GM12878 (cell line): ENCODE measurements around the gene INPP5D. TPM values are rescaled to one million over a fixed set of nuclear protein-coding genes. Genes with fewer than 3 reads are reported as not detected.

Experiments
- ATAC-seq: fragments of 200-7000 bp; cut with Tn5 transposase; 3 replicates; pipeline ENCODE4 v1.9.1; 2020; ENCODE audit warnings: mild to moderate bottlenecking, moderate library complexity
- BruUV-seq: library from RNA; stranded (reverse); fragments of 400-500 nt; replicated peaks from 2 replicates; lab custom pipeline; 2021; lab: Mats Ljungman, UMichigan
- CTCF ChIA-PET: fragments of 300-600 bp; sonication (Branson Sonifier 250); formaldehyde crosslinking; extraction: SDS; loops from one replicate; lab custom pipeline; 2021; ENCODE audit warnings: inconsistent platforms; lab: Yijun Ruan, JAX
- POLR2A ChIA-PET: fragments of 350-600 bp; formaldehyde crosslinking; extraction: SDS; loops from one replicate; lab custom pipeline; 2021; ENCODE audit warnings: inconsistent platforms; lab: Charles Lee
- RAD21 ChIA-PET: fragments of 300-600 bp; sonication (Branson Sonifier 250); formaldehyde crosslinking; loops from one replicate; lab custom pipeline; 2023; ENCODE audit warnings: antibody characterized with exemption; ENCODE audit not compliant: unreplicated experiment; lab: Charles Lee
- SMC1A ChIA-PET: fragments of 300-600 bp; sonication (Branson Sonifier 250); formaldehyde crosslinking; loops from one replicate; lab custom pipeline; 2023; ENCODE audit not compliant: unreplicated experiment, uncharacterized antibody; lab: Charles Lee
- DNase-seq: peaks from one replicate; pipeline ENCODE4 v3.0.0-alpha.2; 2011; ENCODE audit warnings: low read depth, low spot score
- FAIRE-seq: peaks from 3 replicates; lab custom pipeline; 2011; peaks lifted over from hg19 to GRCh38; lab: Jason Lieb, UNC
- H2AFZ ChIP-seq: 2 replicates; pipeline ENCODE4 v1.6.0; 2011; ENCODE audit warnings: low read depth, low read length, control low read depth; ENCODE audit not compliant: control insufficient read depth
- H3K27ac ChIP-seq: 2 replicates; pipeline ENCODE4 v1.5.1; 2011; ENCODE audit warnings: control low read depth; ENCODE audit not compliant: control insufficient read depth, insufficient read depth
- H3K27me3 ChIP-seq, 2 experiments: replicated peaks in 1 of 2; 2 replicates each; pipeline versions ENCODE4 v1.6.0 to v1.6.1; 2011; ENCODE audit warnings: low read length in 1 of 2; ENCODE audit not compliant: control insufficient read depth in 2 of 2, insufficient read depth in 2 of 2
- H3K36me3 ChIP-seq, 2 experiments: 2 replicates each; pipeline ENCODE4 v1.5.1; 2011; ENCODE audit warnings: low read length in 1 of 2; ENCODE audit not compliant: control insufficient read depth in 2 of 2, insufficient read depth in 2 of 2
- H3K4me1 ChIP-seq: 2 replicates; pipeline ENCODE4 v1.6.1; 2011; ENCODE audit warnings: mild to moderate bottlenecking, low read length, moderate library complexity, mixed read lengths; ENCODE audit not compliant: control insufficient read depth, insufficient read depth
- H3K4me2 ChIP-seq: 2 replicates; pipeline ENCODE4 v1.6.0; 2011; ENCODE audit warnings: control low read depth; ENCODE audit not compliant: control insufficient read depth, insufficient read depth
- H3K4me3 ChIP-seq: fragments of 200-600 bp; sonication (generic); 2 replicates; pipeline ENCODE4 v1.5.1; 2016
- H3K79me2 ChIP-seq: 2 replicates; pipeline ENCODE4 v1.6.0; 2011; ENCODE audit warnings: low read length; ENCODE audit not compliant: control insufficient read depth, insufficient read depth
- H3K9ac ChIP-seq: 2 replicates; pipeline ENCODE4 v1.8.0; 2011; ENCODE audit warnings: low read length, control low read depth, mixed read lengths; ENCODE audit not compliant: control insufficient read depth, insufficient read depth
- H3K9me3 ChIP-seq: replicated peaks from 3 replicates; pipeline ENCODE4 v1.5.1; 2011; ENCODE audit warnings: mild to moderate bottlenecking, low read length; ENCODE audit not compliant: control insufficient read depth, insufficient read depth
- H4K20me1 ChIP-seq: 2 replicates; pipeline ENCODE4 v1.6.0; 2011; ENCODE audit not compliant: control insufficient read depth, insufficient read depth
- ETV6 ChIP-seq, 2 experiments: fragments of 450-650 bp in 1 of 2; IDR thresholded peaks in 1 of 2; conservative IDR thresholded peaks in 1 of 2; 2 replicates each; pipeline ENCODE4 v1.6.1; 2014; ENCODE audit warnings: antibody characterized with exemption in 1 of 2, borderline replicate concordance in 1 of 2, low read depth in 1 of 2, mild to moderate bottlenecking in 1 of 2, moderate library complexity in 1 of 2
- IKZF2 ChIP-seq, 2 experiments: fragments of 450-650 bp; IDR thresholded peaks; 2 replicates each; pipeline ENCODE4 v1.6.1; 2017; ENCODE audit warnings: mild to moderate bottlenecking in 2 of 2, moderate library complexity in 2 of 2
- MXI1 ChIP-seq: fragments of 150-350 bp; IDR thresholded peaks from 2 replicates; pipeline ENCODE4 v1.6.1; 2011; ENCODE audit warnings: low read depth, mild to moderate bottlenecking, inconsistent platforms, low read length, improper control_type of control experiment
- NBN ChIP-seq: fragments of 450-650 bp; IDR thresholded peaks from 2 replicates; pipeline ENCODE4 v1.6.1; 2016
- NR2F1 ChIP-seq: fragments of 450-650 bp; conservative IDR thresholded peaks from 2 replicates; pipeline ENCODE4 v1.6.1; 2017; ENCODE audit warnings: mild to moderate bottlenecking
- SMC3 ChIP-seq: IDR thresholded peaks from 2 replicates; pipeline ENCODE4 v1.6.1; 2011; ENCODE audit warnings: low read length, improper control_type of control experiment, borderline replicate concordance
- SRF ChIP-seq, 2 experiments: IDR thresholded peaks; 2 replicates each; pipeline ENCODE4 v1.6.1; 2011; ENCODE audit warnings: low read depth in 2 of 2, low read length in 2 of 2, mild to moderate bottlenecking in 1 of 2, moderate library complexity in 1 of 2
- TCF3 ChIP-seq: IDR thresholded peaks from 2 replicates; pipeline ENCODE4 v1.6.1; 2012; ENCODE audit warnings: low read depth, mild to moderate bottlenecking, low read length, borderline replicate concordance; ENCODE audit not compliant: insufficient read depth
- YBX1 ChIP-seq: fragments of 450-650 bp; IDR thresholded peaks from 2 replicates; pipeline ENCODE4 v1.6.1; 2016; ENCODE audit warnings: antibody characterized with exemption
- WGBS: methylation state at CpG from one replicate; pipeline ENCODE4 v1.1.6; 2016; ENCODE audit warnings: low lambda C conversion rate; ENCODE audit not compliant: insufficient replicate concordance, insufficient coverage; ENCODE audit errors: missing lambda C conversion rate; 5-methylcytosine and 5-hydroxymethylcytosine counted together
- in situ Hi-C: fragments of 300-500 bp; cut with MboI; formaldehyde crosslinking; loops from 9 replicates; pipeline ENCODE4 v1.14.3; 2018; ENCODE audit warnings: mixed read lengths
- intact Hi-C: fragments of 100-400 bp; cut with micrococcal nuclease; formaldehyde crosslinking; loops from one replicate; pipeline ENCODE4 v1.14.2; 2022; ENCODE audit not compliant: unreplicated experiment
- polyA plus RNA-seq, 11 experiments: library from polyadenylated mRNA; depleted of rRNA in 4 of 11; unstranded in 6 of 11; stranded (reverse) in 5 of 11; fragments of >200 nt; fragmentation: Nextera tagmentation in 4 of 11; fragmentation: Illumina TruSeq in 1 of 11; extraction: Ambion mirVana in 4 of 11; extraction: Trizol in 1 of 11; gene quantifications; 1 replicate in 1 of 11; 2 replicates in 10 of 11; pipeline versions ENCODE4 v1.2.1 to v1.2.3, GENCODE V29; 2011 to 2016; ENCODE audit warnings: inconsistent platforms in 2 of 11, missing spikeins in 2 of 11, low read depth in 1 of 11
- total RNA-seq, 4 experiments: library from RNA; depleted of rRNA in 3 of 4; stranded (reverse); fragments of >200 nt in 3 of 4; fragmentation: Illumina TruSeq in 1 of 4; extraction: Trizol in 1 of 4; gene quantifications; 2 replicates each; pipeline versions ENCODE4 v1.2.1 to v1.2.3, GENCODE V29; 2013 to 2021
- TF ChIP-seq, protein P1 (sequence below): IDR thresholded peaks from 2 replicates; pipeline ENCODE4 v1.6.1; 2011; ENCODE audit warnings: borderline replicate concordance, low read depth, mild to moderate bottlenecking, moderate library complexity, low read length; ENCODE audit not compliant: insufficient read depth, poor library complexity, severe bottlenecking
- TF ChIP-seq, protein P2 (sequence below): fragments of 450-650 bp; IDR thresholded peaks from 2 replicates; pipeline ENCODE4 v1.6.1; 2016; ENCODE audit warnings: mild to moderate bottlenecking
- TF ChIP-seq, protein P3 (sequence below): fragments of 450-650 bp; conservative IDR thresholded peaks from 2 replicates; pipeline ENCODE4 v1.6.1; 2017; ENCODE audit warnings: mild to moderate bottlenecking, moderate library complexity

Gene INPP5D
- total and polyA plus RNA-seq, 10 of the 15 experiments (the other 5 are each of a cell fraction or from before 2014, with no cell fraction given), result 11.8 to 139 (median 88.8) TPM

DNA sequence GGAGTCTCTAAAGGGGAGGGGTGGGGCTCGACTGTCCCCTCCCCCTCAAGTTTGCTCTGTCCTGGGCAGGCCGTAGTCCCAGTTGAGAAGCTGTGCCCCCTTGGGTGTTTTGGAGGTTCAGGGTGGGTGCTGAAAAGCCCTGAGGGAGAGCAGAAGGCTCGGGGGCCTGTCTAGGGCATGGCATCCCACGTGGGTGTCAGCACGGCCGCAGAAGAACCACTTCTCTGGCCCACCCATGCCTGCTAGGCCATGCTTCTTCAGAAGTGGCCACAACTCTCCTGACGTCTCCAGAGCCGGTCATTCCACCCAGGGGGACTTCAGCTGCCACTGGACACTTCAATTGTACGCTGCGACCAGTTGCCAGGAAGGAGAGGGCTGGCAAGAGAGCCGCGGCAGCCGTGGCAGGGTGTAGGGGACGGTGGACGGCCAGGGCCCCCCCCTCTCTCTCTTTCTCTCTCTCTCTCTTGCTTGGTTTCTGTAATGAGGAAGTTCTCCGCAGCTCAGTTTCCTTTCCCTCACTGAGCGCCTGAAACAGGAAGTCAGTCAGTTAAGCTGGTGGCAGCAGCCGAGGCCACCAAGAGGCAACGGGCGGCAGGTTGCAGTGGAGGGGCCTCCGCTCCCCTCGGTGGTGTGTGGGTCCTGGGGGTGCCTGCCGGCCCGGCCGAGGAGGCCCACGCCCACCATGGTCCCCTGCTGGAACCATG is at the start of gene INPP5D (continued):
- TF ChIP-seq, protein P1, sequence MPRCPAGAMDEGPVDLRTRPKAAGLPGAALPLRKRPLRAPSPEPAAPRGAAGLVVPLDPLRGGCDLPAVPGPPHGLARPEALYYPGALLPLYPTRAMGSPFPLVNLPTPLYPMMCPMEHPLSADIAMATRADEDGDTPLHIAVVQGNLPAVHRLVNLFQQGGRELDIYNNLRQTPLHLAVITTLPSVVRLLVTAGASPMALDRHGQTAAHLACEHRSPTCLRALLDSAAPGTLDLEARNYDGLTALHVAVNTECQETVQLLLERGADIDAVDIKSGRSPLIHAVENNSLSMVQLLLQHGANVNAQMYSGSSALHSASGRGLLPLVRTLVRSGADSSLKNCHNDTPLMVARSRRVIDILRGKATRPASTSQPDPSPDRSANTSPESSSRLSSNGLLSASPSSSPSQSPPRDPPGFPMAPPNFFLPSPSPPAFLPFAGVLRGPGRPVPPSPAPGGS, result peak; percentile 45
- peak in 1 of 2 experiments; percentile 99; a peak in 2 of 4 replicates for TF ChIP-seq ETV6 (conservative IDR thresholded peaks at IDR 0.05 in 1 of 2, IDR thresholded peaks at IDR 0.05 in 1 of 2; ENCODE audit: borderline replicate concordance in 1 of 2, low read depth in 1 of 2)
- TF ChIP-seq IKZF2 (IDR thresholded peaks at IDR 0.05), result peak; percentile 81 to 82
- TF ChIP-seq, protein P2, sequence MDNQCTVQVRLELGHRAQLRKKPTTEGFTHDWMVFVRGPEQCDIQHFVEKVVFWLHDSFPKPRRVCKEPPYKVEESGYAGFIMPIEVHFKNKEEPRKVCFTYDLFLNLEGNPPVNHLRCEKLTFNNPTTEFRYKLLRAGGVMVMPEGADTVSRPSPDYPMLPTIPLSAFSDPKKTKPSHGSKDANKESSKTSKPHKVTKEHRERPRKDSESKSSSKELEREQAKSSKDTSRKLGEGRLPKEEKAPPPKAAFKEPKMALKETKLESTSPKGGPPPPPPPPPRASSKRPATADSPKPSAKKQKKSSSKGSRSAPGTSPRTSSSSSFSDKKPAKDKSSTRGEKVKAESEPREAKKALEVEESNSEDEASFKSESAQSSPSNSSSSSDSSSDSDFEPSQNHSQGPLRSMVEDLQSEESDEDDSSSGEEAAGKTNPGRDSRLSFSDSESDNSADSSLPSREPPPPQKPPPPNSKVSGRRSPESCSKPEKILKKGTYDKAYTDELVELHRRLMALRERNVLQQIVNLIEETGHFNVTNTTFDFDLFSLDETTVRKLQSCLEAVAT, result no peak

DNA sequence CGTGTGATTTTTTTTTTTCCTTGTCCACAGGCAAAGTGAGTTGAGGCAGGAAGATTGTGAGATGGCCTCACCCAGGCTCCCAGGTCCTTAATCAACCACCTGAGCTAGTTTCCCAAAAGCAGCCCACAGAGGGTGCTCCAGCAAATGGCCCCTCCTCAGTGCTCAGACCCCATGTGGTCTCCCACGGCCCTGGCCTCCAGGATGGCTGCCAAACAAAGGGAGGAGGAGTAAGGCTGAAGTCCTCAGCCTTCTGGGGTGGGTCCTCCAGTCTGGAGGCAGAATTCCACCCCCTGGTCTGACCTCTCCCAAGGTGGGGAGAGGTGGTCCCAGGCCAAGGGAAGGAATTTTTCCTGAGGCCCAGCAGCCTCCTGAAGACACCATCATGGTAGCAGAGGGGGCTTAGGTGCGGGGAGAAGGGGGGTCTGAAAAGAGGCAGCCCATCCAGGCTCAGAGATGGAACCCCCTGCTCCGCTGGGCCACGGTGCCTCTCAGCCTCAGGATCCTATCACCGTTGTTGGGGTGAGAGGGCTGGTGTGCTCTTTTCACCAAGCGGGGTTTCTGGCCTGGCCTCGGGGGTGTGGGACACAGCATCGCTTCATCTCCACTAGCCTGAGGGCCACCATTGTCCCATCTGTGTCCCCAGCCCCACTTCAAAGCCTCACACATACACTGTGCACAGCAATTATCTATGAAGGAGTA is 49.4 kb upstream of the INPP5D start:
- FAIRE-seq (no peak), DNase-seq (no peak), ATAC-seq (no peak)
- Histone ChIP-seq H3K79me2 (no peaks in the 10 kb centered on the region), H3K9me3 (no peaks in the 10 kb centered on the region), H3K4me3 (no peak overlapping the region), H3K27me3 (no peaks in the 10 kb centered on the region), H3K4me2 (no peak overlapping the region), H3K9ac (no peak overlapping the region), H2AFZ (no peak overlapping the region), H3K36me3 (no peaks in the 10 kb centered on the region), H3K4me1 (no peaks in the 10 kb centered on the region; the same call in 1 of the 2 replicates), H4K20me1 (no peaks in the 10 kb centered on the region), H3K27ac (no peak overlapping the region)
- 23% methylated on average over 9 of the region's 9 CpGs for WGBS
- BruUV-seq, result no TSS peak
- ChIA-PET SMC1A (no interaction called here), RAD21 (interaction anchor here (0.7 kb wide), 1 partner anchor 33 kb away, joined by 3 read pairs; no protein-coding TSS in a partner anchor), CTCF (no interaction called here), POLR2A (no interaction called here)
- intact Hi-C loops (no loop called here), in situ Hi-C loops (no loop called here)
- no peak for TF ChIP-seq NBN
- TF ChIP-seq MXI1, result no peak
- no peak for TF ChIP-seq TCF3
- TF ChIP-seq, protein P3, sequence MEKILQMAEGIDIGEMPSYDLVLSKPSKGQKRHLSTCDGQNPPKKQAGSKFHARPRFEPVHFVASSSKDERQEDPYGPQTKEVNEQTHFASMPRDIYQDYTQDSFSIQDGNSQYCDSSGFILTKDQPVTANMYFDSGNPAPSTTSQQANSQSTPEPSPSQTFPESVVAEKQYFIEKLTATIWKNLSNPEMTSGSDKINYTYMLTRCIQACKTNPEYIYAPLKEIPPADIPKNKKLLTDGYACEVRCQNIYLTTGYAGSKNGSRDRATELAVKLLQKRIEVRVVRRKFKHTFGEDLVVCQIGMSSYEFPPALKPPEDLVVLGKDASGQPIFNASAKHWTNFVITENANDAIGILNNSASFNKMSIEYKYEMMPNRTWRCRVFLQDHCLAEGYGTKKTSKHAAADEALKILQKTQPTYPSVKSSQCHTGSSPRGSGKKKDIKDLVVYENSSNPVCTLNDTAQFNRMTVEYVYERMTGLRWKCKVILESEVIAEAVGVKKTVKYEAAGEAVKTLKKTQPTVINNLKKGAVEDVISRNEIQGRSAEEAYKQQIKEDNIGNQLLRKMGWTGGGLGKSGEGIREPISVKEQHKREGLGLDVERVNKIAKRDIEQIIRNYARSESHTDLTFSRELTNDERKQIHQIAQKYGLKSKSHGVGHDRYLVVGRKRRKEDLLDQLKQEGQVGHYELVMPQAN, result no peak
- TF ChIP-seq SRF (IDR thresholded peaks at IDR 0.05; ENCODE audit: low read depth in 2 of 2, low read length in 2 of 2), result no peak
- no peak for TF ChIP-seq SMC3
- TF ChIP-seq YBX1, result no peak
- TF ChIP-seq NR2F1, result no peak
